Transverse colon (tissue), 4 donors: Measurements from ENCODE around the gene UTP14A. TPM values are rescaled to one million over a fixed set of nuclear protein-coding genes. Genes with fewer than 3 reads are reported as not detected.

ENCODE experiments used
- DNase-seq: peaks from one replicate; pipeline ENCODE4 v3.0.0-alpha.2; 2019
- H3K27ac ChIP-seq, 4 donors: fragments of 200-600 bp; sonication (generic); 2 replicates each; pipeline ENCODE4 v1.5.1; 2016 to 2018; ENCODE audit warnings: inconsistent platforms in 4 of 4
- H3K27me3 ChIP-seq: fragments of 200-600 bp; sonication (generic); 2 replicates; pipeline ENCODE4 v1.5.1; 2017; ENCODE audit warnings: inconsistent platforms
- H3K36me3 ChIP-seq, 4 donors: fragments of 200-600 bp; sonication (generic); 2 replicates each; pipeline ENCODE4 v1.5.1; 2017 to 2019; ENCODE audit warnings: inconsistent platforms in 4 of 4
- H3K4me1 ChIP-seq, 4 donors: fragments of 200-600 bp; sonication (generic); 2 replicates each; pipeline ENCODE4 v1.5.1; 2017 to 2020; ENCODE audit warnings: inconsistent platforms in 4 of 4
- H3K4me3 ChIP-seq, 4 donors: fragments of 200-600 bp; sonication (generic); 1 replicate in 1 of 4; 2 replicates in 3 of 4; pipeline versions ENCODE4 v1.5.1 to v1.6.1; 2017 to 2019; ENCODE audit warnings: inconsistent platforms in 4 of 4
- H3K9me3 ChIP-seq, 2 donors: fragments of 200-600 bp; sonication (generic); 2 replicates each; pipeline ENCODE4 v1.5.1; 2017 to 2019; ENCODE audit warnings: inconsistent platforms in 2 of 2
- CTCF ChIP-seq, 5 experiments: fragments of 200-600 bp in 3 of 5; fragments of 450-650 bp in 2 of 5; sonication (generic) in 3 of 5; IDR thresholded peaks; 1 replicate in 2 of 5; 2 replicates in 3 of 5; pipeline ENCODE4 v1.5.1; 2016 to 2017; ENCODE audit warnings: antibody characterized with exemption in 5 of 5, inconsistent platforms in 3 of 5, mild to moderate bottlenecking in 2 of 5, moderate library complexity in 1 of 5
- EP300 ChIP-seq: sonication (generic); formaldehyde crosslinking; IDR thresholded peaks from one replicate; pipeline ENCODE4 v1.6.1; 2017; ENCODE audit warnings: antibody characterized with exemption, low read depth
- POLR2A ChIP-seq: fragments of 450-650 bp; IDR thresholded peaks from one replicate; pipeline ENCODE4 v1.6.1; 2016; ENCODE audit warnings: antibody characterized with exemption, mild to moderate bottlenecking, moderate library complexity
- POLR2AphosphoS5 ChIP-seq, 3 donors: sonication (generic); formaldehyde crosslinking; IDR thresholded peaks; one replicate each; pipeline ENCODE4 v1.6.1; 2016; ENCODE audit warnings: antibody characterized with exemption in 3 of 3
- WGBS, 2 donors: methylation state at CpG; one replicate each; pipeline ENCODE4 v1.1.5; 2018; ENCODE audit warnings: low coverage in 1 of 2; 5-methylcytosine and 5-hydroxymethylcytosine counted together
- in situ Hi-C, 4 donors: fragments of 200-750 bp; cut with MboI; loops; one replicate each; pipeline versions ENCODE4 v1.15.0 to v1.15.1; 2017; ENCODE audit warnings: low sequenced_read_pairs in 3 of 4, low pct_ligation_motif_present in 1 of 4, low pct_unique_long_range_greater_than_20kb in 1 of 4
- intact Hi-C: fragments of 100-400 bp; cut with DNase I; formaldehyde crosslinking; loops from one replicate; pipeline ENCODE4 v1.15.1; 2023; ENCODE audit warnings: low total_unique reads
- total RNA-seq, 4 donors: library from RNA; depleted of rRNA; stranded (reverse); fragments of >200 nt; gene quantifications; one replicate each; pipeline ENCODE4 v1.1.0, GENCODE V29; 2016

UTP14A gene
- total RNA-seq, 4 donors from 2014 or later: 7.2 to 14.7 (median 11.4) TPM

GRCh38 chrX:129938081-129938480 is 32.1 kb downstream of the UTP14A start:
- no peak for DNase-seq
- H3K27ac ChIP-seq: no peak overlapping the region
- no peak for TF ChIP-seq EP300
- no peak for TF ChIP-seq POLR2AphosphoS5 (IDR thresholded peaks at IDR 0.05)
- no peak for TF ChIP-seq POLR2A
- no peak for TF ChIP-seq CTCF (IDR thresholded peaks at IDR 0.05)
- no peaks in the 10 kb centered on the region for H3K27me3 ChIP-seq
- intact Hi-C loops (loop anchor here (10.0 kb wide), 1 partner anchor 47 kb away; the partner anchor contains the start of gene BCORL1), in situ Hi-C loops (loop anchor here in 1 of 4 donors (25.0 kb wide), 1 partner anchor 99 kb away; no protein-coding TSS in a partner anchor)
- no peak overlapping the region for H3K4me3 ChIP-seq
- H3K36me3 ChIP-seq: no peaks in the 10 kb centered on the region
- peaks cover 0 to 2% (median 0%) of the 10 kb centered on the region in 4 donors for H3K4me1 ChIP-seq
- 51 to 67% methylated on average over 3 to 4 of the region's 4 CpGs for WGBS, 2 donors
- H3K9me3 ChIP-seq: no peaks in the 10 kb centered on the region

- intact Hi-C loops: loop anchor here (10.0 kb wide), 1 partner anchor 45 kb away; the partner anchor contains the start of gene BCORL1
These were observed 34.0 kb downstream of the UTP14A start for GRCh38 chrX:129939986-129940385.

GRCh38 chrX:129940721-129941120 is 34.8 kb downstream of the UTP14A start:
- Histone ChIP-seq H3K9me3 (no peaks in the 10 kb centered on the region), H3K4me1 (no peaks in the 10 kb centered on the region), H3K4me3 (no peak overlapping the region), H3K27me3 (no peaks in the 10 kb centered on the region), H3K36me3 (no peaks in the 10 kb centered on the region), H3K27ac (no peak overlapping the region)
- DNase-seq: no peak
- intact Hi-C loops: no loop called here
- WGBS, 2 donors: 79% methylated on average over 2 of the region's 2 CpGs; no CpG with 5 or more reads in 1 of the 2 donors
- in situ Hi-C loops: loop anchor here in 1 of 4 donors (25.0 kb wide), 1 partner anchor 97 kb away; no protein-coding TSS in a partner anchor
- TF ChIP-seq CTCF (IDR thresholded peaks at IDR 0.05) (no peak), POLR2A (no peak), POLR2AphosphoS5 (IDR thresholded peaks at IDR 0.05) (no peak), EP300 (no peak)

More at GRCh38 chrX:129939986-129940385, 34.0 kb downstream of the UTP14A start:
- DNase-seq: no peak
- H3K27me3 ChIP-seq: no peaks in the 10 kb centered on the region
- H3K4me3 ChIP-seq: no peak overlapping the region
- TF ChIP-seq POLR2A (no peak), POLR2AphosphoS5 (IDR thresholded peaks at IDR 0.05) (no peak), EP300 (no peak), CTCF (IDR thresholded peaks at IDR 0.05) (no peak)
- H3K4me1 ChIP-seq: no peaks in the 10 kb centered on the region
- in situ Hi-C loops: loop anchor here in 1 of 4 donors (25.0 kb wide), 1 partner anchor 97 kb away; no protein-coding TSS in a partner anchor
- no peak overlapping the region for H3K27ac ChIP-seq
- H3K36me3 ChIP-seq: no peaks in the 10 kb centered on the region
- WGBS, 2 donors: 53% methylated on average over 8 of the region's 8 CpGs; no CpG with 5 or more reads in 1 of the 2 donors
- no peaks in the 10 kb centered on the region for H3K9me3 ChIP-seq

GRCh38 chrX:129945131-129945530 is 39.2 kb downstream of the UTP14A start:
- no peak overlapping the region for H3K27ac ChIP-seq
- no peaks in the 10 kb centered on the region for H3K4me1 ChIP-seq
- no peak overlapping the region for H3K4me3 ChIP-seq
- H3K9me3 ChIP-seq: no peaks in the 10 kb centered on the region
- no peaks in the 10 kb centered on the region for H3K36me3 ChIP-seq
- intact Hi-C loops: no loop called here
- H3K27me3 ChIP-seq: no peaks in the 10 kb centered on the region
- WGBS, 2 donors: 100% methylated on average over 1 of the region's 1 CpG; no CpG with 5 or more reads in 1 of the 2 donors
- TF ChIP-seq POLR2AphosphoS5 (IDR thresholded peaks at IDR 0.05): no peak
- no peak for TF ChIP-seq EP300
- TF ChIP-seq CTCF (IDR thresholded peaks at IDR 0.05): no peak
- TF ChIP-seq POLR2A: no peak
- in situ Hi-C loops: loop anchor here in 1 of 4 donors (25.0 kb wide), 1 partner anchor 92 kb away; no protein-coding TSS in a partner anchor
- no peak for DNase-seq
